HCT116 (cell line): ENCODE data around the gene APOM.

Experiments
- EZH2 ChIP-seq: fragments of 200-600 bp; sonication (generic); IDR thresholded peaks from 2 replicates; pipeline ENCODE4 v1.6.1; 2017; ENCODE audit warnings: antibody characterized with exemption, mixed run types
- FOSL1 ChIP-seq: IDR thresholded peaks from 2 replicates; pipeline ENCODE4 v1.6.1; 2012; ENCODE audit warnings: low read depth
- JUND ChIP-seq: IDR thresholded peaks from 2 replicates; pipeline ENCODE4 v1.6.1; 2012
- SP1 ChIP-seq: IDR thresholded peaks from 2 replicates; pipeline ENCODE4 v1.6.1; 2012; ENCODE audit warnings: low read depth
- TF ChIP-seq, protein P1 (sequence below), 3 experiments: fragments of 200-600 bp in 1 of 3; sonication (generic) in 1 of 3; IDR thresholded peaks in 2 of 3; conservative IDR thresholded peaks in 1 of 3; 2 replicates each; pipeline ENCODE4 v1.5.1; 2012 to 2017; ENCODE audit warnings: low read depth in 2 of 3, low read length in 2 of 3, antibody characterized with exemption in 1 of 3, borderline replicate concordance in 1 of 3, control low read depth in 1 of 3, mild to moderate bottlenecking in 1 of 3, mixed read lengths in 1 of 3, mixed run types in 1 of 3, moderate library complexity in 1 of 3; ENCODE audit not compliant: insufficient read depth in 1 of 3

DNA sequence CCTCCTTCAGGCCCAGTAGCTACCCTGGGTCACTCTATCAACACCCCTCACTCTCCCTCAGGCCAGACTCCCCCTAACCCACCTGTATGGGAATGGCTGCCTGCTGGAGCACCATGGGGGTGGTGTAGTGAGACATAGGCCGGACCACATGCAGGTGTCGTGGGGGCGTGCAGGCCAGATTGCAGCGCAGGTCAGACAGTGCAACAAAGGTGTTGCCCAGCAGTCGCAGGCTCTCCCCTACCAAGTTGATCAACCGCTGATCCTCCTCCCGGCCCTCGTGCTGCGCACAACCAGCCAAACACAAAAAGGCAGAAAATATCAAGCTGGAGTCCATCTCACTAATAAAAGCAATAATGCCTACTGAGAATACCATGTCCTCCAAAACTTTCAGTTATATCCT is 10.4 kb upstream of the APOM start:
- TF ChIP-seq SP1 (no peak), EZH2 (no peak), FOSL1 (no peak), JUND (no peak)
- TF ChIP-seq, protein P1, sequence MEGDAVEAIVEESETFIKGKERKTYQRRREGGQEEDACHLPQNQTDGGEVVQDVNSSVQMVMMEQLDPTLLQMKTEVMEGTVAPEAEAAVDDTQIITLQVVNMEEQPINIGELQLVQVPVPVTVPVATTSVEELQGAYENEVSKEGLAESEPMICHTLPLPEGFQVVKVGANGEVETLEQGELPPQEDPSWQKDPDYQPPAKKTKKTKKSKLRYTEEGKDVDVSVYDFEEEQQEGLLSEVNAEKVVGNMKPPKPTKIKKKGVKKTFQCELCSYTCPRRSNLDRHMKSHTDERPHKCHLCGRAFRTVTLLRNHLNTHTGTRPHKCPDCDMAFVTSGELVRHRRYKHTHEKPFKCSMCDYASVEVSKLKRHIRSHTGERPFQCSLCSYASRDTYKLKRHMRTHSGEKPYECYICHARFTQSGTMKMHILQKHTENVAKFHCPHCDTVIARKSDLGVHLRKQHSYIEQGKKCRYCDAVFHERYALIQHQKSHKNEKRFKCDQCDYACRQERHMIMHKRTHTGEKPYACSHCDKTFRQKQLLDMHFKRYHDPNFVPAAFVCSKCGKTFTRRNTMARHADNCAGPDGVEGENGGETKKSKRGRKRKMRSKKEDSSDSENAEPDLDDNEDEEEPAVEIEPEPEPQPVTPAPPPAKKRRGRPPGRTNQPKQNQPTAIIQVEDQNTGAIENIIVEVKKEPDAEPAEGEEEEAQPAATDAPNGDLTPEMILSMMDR (IDR thresholded peaks at IDR 0.05 in 2 of 3, conservative IDR thresholded peaks at IDR 0.05 in 1 of 3; ENCODE audit: borderline replicate concordance in 1 of 3, insufficient read depth in 1 of 3, low read depth in 2 of 3, low read length in 2 of 3), result no peak
